HG02678 (cell line): ENCODE data around the gene ADAMTSL5.
"Not testable (repeated sequence)": the region's sequence is repeated elsewhere in the genome, so short reads cannot be mapped to it uniquely, and the experiment has no call there.

Experiments
- ATAC-seq: cut with Tn5 transposase; IDR thresholded peaks from one replicate; pipeline ENCODE4 v1.9.1; 2021; ENCODE audit warnings: mild to moderate bottlenecking, moderate library complexity; ENCODE audit not compliant: unreplicated experiment

ADAMTSL5 gene

GRCh38 chr19:1513499-1514294 is 878 bp upstream of the ADAMTSL5 start:
- ATAC-seq: no peak

- no peak for ATAC-seq
These were observed 1.2 kb downstream of the ADAMTSL5 start for GRCh38 chr19:1511318-1512317.

GRCh38 chr19:1510807-1511206 is 2.0 kb downstream of the ADAMTSL5 start:
- ATAC-seq: no peak

GRCh38 chr19:1510442-1510806 is 2.4 kb downstream of the ADAMTSL5 start:
- no peak for ATAC-seq

- no peak for ATAC-seq
These were observed 3.0 kb downstream of the ADAMTSL5 start for GRCh38 chr19:1509602-1510441.

GRCh38 chr19:1508507-1508856 is 4.3 kb downstream of the ADAMTSL5 start:
- ATAC-seq: no peak

- ATAC-seq: no peak
These were observed 4.9 kb downstream of the ADAMTSL5 start for GRCh38 chr19:1507763-1508506.

- ATAC-seq: no peak
These were observed 5.6 kb downstream of the ADAMTSL5 start for GRCh38 chr19:1507192-1507660.

- no peak for ATAC-seq
These were observed 6.6 kb downstream of the ADAMTSL5 start for GRCh38 chr19:1505991-1506881.

GRCh38 chr19:1505012-1505411 is 7.8 kb downstream of the ADAMTSL5 start:
- no peak for ATAC-seq

- no peak for ATAC-seq
These were observed 8.7 kb downstream of the ADAMTSL5 start for GRCh38 chr19:1503925-1504773.

GRCh38 chr19:1503089-1503924 is 9.5 kb downstream of the ADAMTSL5 start:
- ATAC-seq: no peak

- no peak for ATAC-seq
These were observed 10.3 kb downstream of the ADAMTSL5 start for GRCh38 chr19:1502433-1503088.

GRCh38 chr19:1501200-1501595 is 11.6 kb downstream of the ADAMTSL5 start:
- no peak for ATAC-seq

- ATAC-seq: not testable (repeated sequence)
These were observed 13.6 kb downstream of the ADAMTSL5 start for GRCh38 chr19:1499231-1499630.

- ATAC-seq: no peak
These were observed 15.1 kb downstream of the ADAMTSL5 start for GRCh38 chr19:1497578-1498235.
